HepG2 (cell line): Measurements from ENCODE around the gene CDC25C. TPM values are rescaled to one million over a fixed set of nuclear protein-coding genes. Genes with fewer than 3 reads are reported as not detected.

ENCODE experiments used
- CHD4 ChIP-seq: fragments of 200-600 bp; sonication (generic); IDR thresholded peaks from 2 replicates; pipeline ENCODE4 v1.7.0; 2017; ENCODE audit warnings: mild to moderate bottlenecking, low read length, borderline replicate concordance
- ELF1 ChIP-seq: sonication (generic); formaldehyde crosslinking; IDR thresholded peaks from 2 replicates; pipeline ENCODE4 v1.4.0; 2020; ENCODE audit warnings: missing genetic modification reagents
- ETV6 ChIP-seq: sonication (generic); formaldehyde crosslinking; conservative IDR thresholded peaks from 2 replicates; pipeline ENCODE4 v1.4.0; 2020; ENCODE audit warnings: missing genetic modification reagents
- HDAC2 ChIP-seq: sonication (generic); formaldehyde crosslinking; IDR thresholded peaks from 2 replicates; pipeline ENCODE4 v1.4.0; 2020; ENCODE audit warnings: missing genetic modification reagents
- MBD4 ChIP-seq: IDR thresholded peaks from 2 replicates; pipeline ENCODE4 v1.6.1; 2012; ENCODE audit warnings: low read length, inconsistent platforms, borderline replicate concordance
- MIXL1 ChIP-seq: IDR thresholded peaks from 2 replicates; pipeline ENCODE4 v1.6.1; 2016
- MTA1 ChIP-seq: sonication (generic); formaldehyde crosslinking; IDR thresholded peaks from 2 replicates; pipeline ENCODE4 v1.4.0; 2020; ENCODE audit warnings: missing genetic modification reagents, mild to moderate bottlenecking, borderline replicate concordance
- MZF1 ChIP-seq: sonication (generic); formaldehyde crosslinking; IDR thresholded peaks from 2 replicates; pipeline ENCODE4 v1.8.1; 2023; ENCODE audit warnings: mild to moderate bottlenecking, missing genetic modification reagents, borderline replicate concordance
- NR2F2 ChIP-seq: IDR thresholded peaks from 2 replicates; pipeline ENCODE4 v1.6.1; 2012; ENCODE audit warnings: low read depth, inconsistent platforms, borderline replicate concordance
- REPIN1 ChIP-seq: sonication (generic); formaldehyde crosslinking; IDR thresholded peaks from 2 replicates; pipeline ENCODE4 v1.8.0; 2022; ENCODE audit warnings: missing genetic modification reagents, low read depth, mild to moderate bottlenecking, borderline replicate concordance
- SATB2 ChIP-seq: sonication (generic); formaldehyde crosslinking; IDR thresholded peaks from 2 replicates; pipeline ENCODE4 v1.5.0; 2020; ENCODE audit warnings: missing genetic modification reagents
- SSRP1 ChIP-seq: IDR thresholded peaks from 2 replicates; pipeline ENCODE4 v1.6.1; 2016; ENCODE audit warnings: control low read depth
- TBX2 ChIP-seq: sonication (generic); formaldehyde crosslinking; IDR thresholded peaks from 2 replicates; pipeline ENCODE4 v1.5.0; 2020; ENCODE audit warnings: missing genetic modification reagents, mild to moderate bottlenecking, borderline replicate concordance
- TOPORS ChIP-seq: sonication (generic); formaldehyde crosslinking; IDR thresholded peaks from 2 replicates; pipeline ENCODE4 v1.8.0; 2023; ENCODE audit warnings: mild to moderate bottlenecking, missing genetic modification reagents
- U2AF1 ChIP-seq: fragments of 200-400 bp; formaldehyde crosslinking; optimal IDR thresholded peaks from 2 replicates; pipeline ENCODE3; 2017; ENCODE audit warnings: mild to moderate bottlenecking, low read depth, low read length
- ZFAT ChIP-seq: sonication (generic); formaldehyde crosslinking; conservative IDR thresholded peaks from 2 replicates; pipeline ENCODE4 v1.8.1; 2023; ENCODE audit warnings: missing genetic modification reagents, inconsistent platforms
- ZFP36L2 ChIP-seq: sonication (generic); formaldehyde crosslinking; IDR thresholded peaks from 2 replicates; pipeline ENCODE4 v1.4.0; 2020; ENCODE audit warnings: missing genetic modification reagents
- ZFP82 ChIP-seq: sonication (generic); formaldehyde crosslinking; IDR thresholded peaks from 2 replicates; pipeline ENCODE4 v1.5.1; 2020; ENCODE audit warnings: mild to moderate bottlenecking, missing genetic modification reagents, borderline replicate concordance
- ZNF235 ChIP-seq: sonication (generic); formaldehyde crosslinking; IDR thresholded peaks from 2 replicates; pipeline ENCODE4 v1.8.1; 2023; ENCODE audit warnings: mild to moderate bottlenecking, missing genetic modification reagents, borderline replicate concordance
- ZNF331 ChIP-seq: sonication (generic); formaldehyde crosslinking; IDR thresholded peaks from 2 replicates; pipeline ENCODE4 v1.4.0; 2020; ENCODE audit warnings: missing genetic modification reagents
- ZNF350 ChIP-seq: sonication (generic); formaldehyde crosslinking; IDR thresholded peaks from 2 replicates; pipeline ENCODE4 v1.4.0; 2020; ENCODE audit warnings: mild to moderate bottlenecking, low read depth, missing genetic modification reagents, borderline replicate concordance
- ZNF572 ChIP-seq: sonication (generic); formaldehyde crosslinking; IDR thresholded peaks from 2 replicates; pipeline ENCODE4 v1.5.1; 2020; ENCODE audit warnings: mild to moderate bottlenecking, missing genetic modification reagents
- ZNF672 ChIP-seq: sonication (generic); formaldehyde crosslinking; IDR thresholded peaks from 2 replicates; pipeline ENCODE4 v1.8.1; 2022; ENCODE audit warnings: missing genetic modification reagents
- ZNF703 ChIP-seq: sonication (generic); formaldehyde crosslinking; IDR thresholded peaks from 2 replicates; pipeline ENCODE4 v1.5.1; 2020; ENCODE audit warnings: missing genetic modification reagents, mild to moderate bottlenecking, moderate library complexity, borderline replicate concordance
- ZNF772 ChIP-seq: sonication (generic); formaldehyde crosslinking; IDR thresholded peaks from 2 replicates; pipeline ENCODE4 v1.5.0; 2020; ENCODE audit warnings: mild to moderate bottlenecking, missing genetic modification reagents
- ZNF777 ChIP-seq: sonication (generic); formaldehyde crosslinking; IDR thresholded peaks from 2 replicates; pipeline ENCODE4 v1.4.0; 2020; ENCODE audit warnings: missing genetic modification reagents
- polyA plus RNA-seq, 8 experiments: library from polyadenylated mRNA; depleted of rRNA in 3 of 8; stranded (reverse) in 7 of 8; unstranded in 1 of 8; fragments of >200 nt; fragmentation: Illumina TruSeq in 4 of 8; extraction: Trizol in 4 of 8; gene quantifications; 2 replicates each; pipeline versions ENCODE4 v1.2.1 to v1.2.3, GENCODE V29; 2011 to 2016; ENCODE audit warnings: low read depth in 4 of 8, missing spikeins in 1 of 8, mixed read lengths in 1 of 8; ENCODE audit not compliant: insufficient read depth in 1 of 8
- total RNA-seq, 5 experiments: library from RNA; depleted of rRNA; stranded (reverse); fragments of >200 nt; fragmentation: Illumina TruSeq; extraction: Trizol; gene quantifications; 2 replicates each; pipeline ENCODE4 v1.2.3, GENCODE V29; 2016; ENCODE audit warnings: low read depth in 1 of 5
- TF ChIP-seq, protein P1 (sequence below): sonication (generic); formaldehyde crosslinking; IDR thresholded peaks from 2 replicates; pipeline ENCODE4 v1.4.0; 2020; ENCODE audit warnings: mild to moderate bottlenecking, missing genetic modification reagents
- TF ChIP-seq, protein P2 (sequence below): sonication (generic); formaldehyde crosslinking; conservative IDR thresholded peaks from 2 replicates; pipeline ENCODE4 v1.4.0; 2020; ENCODE audit warnings: missing genetic modification reagents
- TF ChIP-seq, protein P3 (sequence below): IDR thresholded peaks from 2 replicates; pipeline ENCODE4 v1.6.1; 2016; ENCODE audit warnings: mild to moderate bottlenecking, missing biosample characterization, missing genetic modification reagents
- TF ChIP-seq, protein P4 (sequence below): sonication (generic); formaldehyde crosslinking; IDR thresholded peaks from 2 replicates; pipeline ENCODE4 v1.4.0; 2020; ENCODE audit warnings: missing genetic modification reagents

CDC25C gene
- total and polyA plus RNA-seq, 2 of the 13 experiments (the other 11 are each of a cell fraction or from before 2014, with no cell fraction given), result 17.7 to 27.6 TPM

GRCh38 chr5:138338411-138339090, 6.9 kb upstream of the CDC25C start (continued):
- TF ChIP-seq MTA1 (CRISPR knock-in tag) (0 out of 2 replicates have a peak, but pooled peaks have one; percentile 12), CHD4 (no peak), ZNF572 (CRISPR knock-in tag) (0 out of 2 replicates have a peak, but pooled peaks have one; percentile 19), REPIN1 (CRISPR knock-in tag) (0 out of 2 replicates have a peak, but pooled peaks have one; percentile 5), MZF1 (no peak), MBD4 (no peak), TOPORS (0 out of 2 replicates have a peak, but pooled peaks have one; percentile 8), ZNF350 (CRISPR knock-in tag) (no peak), ZNF703 (CRISPR knock-in tag) (no peak), ZNF777 (no peak), ZFAT (CRISPR knock-in tag) (no peak), ELF1 (CRISPR knock-in tag) (no peak), ZFP82 (CRISPR knock-in tag) (0 out of 2 replicates have a peak, but pooled peaks have one; percentile 13), ETV6 (CRISPR knock-in tag) (no peak), ZFP36L2 (no peak), NR2F2 (no peak), SATB2 (no peak), MIXL1 (CRISPR knock-in tag) (no peak), ZNF235 (CRISPR knock-in tag) (no peak), ZNF672 (CRISPR knock-in tag) (no peak), ZNF331 (CRISPR knock-in tag) (0 out of 2 replicates have a peak, but pooled peaks have one; percentile 99), TBX2 (CRISPR knock-in tag) (no peak), ZNF772 (0 out of 2 replicates have a peak, but pooled peaks have one; percentile 0), HDAC2 (CRISPR knock-in tag) (0 out of 2 replicates have a peak, but pooled peaks have one; percentile 3), SSRP1 (CRISPR knock-in tag) (0 out of 2 replicates have a peak, but pooled peaks have one; percentile 1), U2AF1 (no peak)
- TF ChIP-seq, protein P1, sequence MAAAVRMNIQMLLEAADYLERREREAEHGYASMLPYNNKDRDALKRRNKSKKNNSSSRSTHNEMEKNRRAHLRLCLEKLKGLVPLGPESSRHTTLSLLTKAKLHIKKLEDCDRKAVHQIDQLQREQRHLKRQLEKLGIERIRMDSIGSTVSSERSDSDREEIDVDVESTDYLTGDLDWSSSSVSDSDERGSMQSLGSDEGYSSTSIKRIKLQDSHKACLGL (CRISPR knock-in tag), result 0 out of 2 replicates have a peak, but pooled peaks have one; percentile 7
- TF ChIP-seq, protein P2, sequence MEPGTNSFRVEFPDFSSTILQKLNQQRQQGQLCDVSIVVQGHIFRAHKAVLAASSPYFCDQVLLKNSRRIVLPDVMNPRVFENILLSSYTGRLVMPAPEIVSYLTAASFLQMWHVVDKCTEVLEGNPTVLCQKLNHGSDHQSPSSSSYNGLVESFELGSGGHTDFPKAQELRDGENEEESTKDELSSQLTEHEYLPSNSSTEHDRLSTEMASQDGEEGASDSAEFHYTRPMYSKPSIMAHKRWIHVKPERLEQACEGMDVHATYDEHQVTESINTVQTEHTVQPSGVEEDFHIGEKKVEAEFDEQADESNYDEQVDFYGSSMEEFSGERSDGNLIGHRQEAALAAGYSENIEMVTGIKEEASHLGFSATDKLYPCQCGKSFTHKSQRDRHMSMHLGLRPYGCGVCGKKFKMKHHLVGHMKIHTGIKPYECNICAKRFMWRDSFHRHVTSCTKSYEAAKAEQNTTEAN (CRISPR knock-in tag), result 0 out of 2 replicates have a peak, but pooled peaks have one; percentile 1
- TF ChIP-seq, protein P3, sequence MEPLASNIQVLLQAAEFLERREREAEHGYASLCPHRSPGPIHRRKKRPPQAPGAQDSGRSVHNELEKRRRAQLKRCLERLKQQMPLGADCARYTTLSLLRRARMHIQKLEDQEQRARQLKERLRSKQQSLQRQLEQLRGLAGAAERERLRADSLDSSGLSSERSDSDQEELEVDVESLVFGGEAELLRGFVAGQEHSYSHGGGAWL (CRISPR knock-in tag), result no peak
- TF ChIP-seq, protein P4, sequence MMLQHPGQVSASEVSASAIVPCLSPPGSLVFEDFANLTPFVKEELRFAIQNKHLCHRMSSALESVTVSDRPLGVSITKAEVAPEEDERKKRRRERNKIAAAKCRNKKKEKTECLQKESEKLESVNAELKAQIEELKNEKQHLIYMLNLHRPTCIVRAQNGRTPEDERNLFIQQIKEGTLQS (CRISPR knock-in tag), result no peak
